K562 (cell line): ENCODE data around the gene ZNF597. TPM values are rescaled to one million over a fixed set of nuclear protein-coding genes. Genes with fewer than 3 reads are reported as not detected.
A peak's percentile ranks its signal among the peaks of the same experiment; 100 is the strongest.

Experiments used
- BHLHE40 ChIP-seq: IDR thresholded peaks from 2 replicates; pipeline ENCODE4 v1.6.1; 2011; ENCODE audit warnings: low read length, improper control_type of control experiment
- CBX1 ChIP-seq: sonication (generic); IDR thresholded peaks from 2 replicates; pipeline ENCODE4 v1.6.1; 2016; ENCODE audit warnings: antibody characterized with exemption, low read depth, mild to moderate bottlenecking
- FOXK2 ChIP-seq, 2 experiments: fragments of 450-650 bp; IDR thresholded peaks in 1 of 2; conservative IDR thresholded peaks in 1 of 2; 2 replicates each; pipeline ENCODE4 v1.6.1; 2016; ENCODE audit warnings: low read depth in 2 of 2, mild to moderate bottlenecking in 1 of 2
- GTF2A2 ChIP-seq: IDR thresholded peaks from 2 replicates; pipeline ENCODE4 v1.6.1; 2016; ENCODE audit warnings: mild to moderate bottlenecking, missing genetic modification characterization, missing compliant biosample characterization
- KAT8 ChIP-seq: fragments of 450-650 bp; IDR thresholded peaks from 2 replicates; pipeline ENCODE4 v1.6.1; 2016; ENCODE audit warnings: low read depth, mild to moderate bottlenecking
- NCOA4 ChIP-seq: fragments of 450-650 bp; IDR thresholded peaks from 2 replicates; pipeline ENCODE4 v1.6.1; 2018; ENCODE audit warnings: mild to moderate bottlenecking; ENCODE audit not compliant: partially characterized antibody
- RAD21 ChIP-seq, 2 experiments: fragments of 250-450 bp in 1 of 2; fragments of 450-650 bp in 1 of 2; sonication (Bioruptor Pico) in 1 of 2; formaldehyde crosslinking in 1 of 2; IDR thresholded peaks in 1 of 2; conservative IDR thresholded peaks in 1 of 2; 2 replicates each; pipeline versions ENCODE4 v1.4.0 to v1.8.0; 2020 to 2022; ENCODE audit warnings: mild to moderate bottlenecking in 2 of 2, moderate library complexity in 1 of 2
- RFX5 ChIP-seq: IDR thresholded peaks from 2 replicates; pipeline ENCODE4 v1.6.1; 2011; ENCODE audit warnings: low read depth, mild to moderate bottlenecking, improper control_type of control experiment, low read length
- RUNX1 ChIP-seq: sonication (generic); IDR thresholded peaks from 2 replicates; pipeline ENCODE4 v1.6.1; 2016; ENCODE audit warnings: antibody characterized with exemption, low read depth
- TSC22D4 ChIP-seq: fragments of 450-650 bp; IDR thresholded peaks from 2 replicates; pipeline ENCODE4 v1.6.1; 2016; ENCODE audit warnings: missing genetic modification characterization, missing biosample characterization, control low read depth
- XRCC3 ChIP-seq: fragments of 450-650 bp; IDR thresholded peaks from 2 replicates; pipeline ENCODE4 v1.6.1; 2017; ENCODE audit warnings: mild to moderate bottlenecking, moderate library complexity
- ZNF134 ChIP-seq: fragments of 250-450 bp; sonication (Bioruptor Pico); conservative IDR thresholded peaks from 2 replicates; pipeline ENCODE4 v1.4.0; 2020
- ZNF140 ChIP-seq: fragments of 250-450 bp; sonication (Bioruptor Pico); IDR thresholded peaks from 2 replicates; pipeline ENCODE4 v1.8.0; 2021; ENCODE audit warnings: moderate library complexity, mild to moderate bottlenecking, inconsistent platforms
- ZNF696 ChIP-seq: fragments of 250-450 bp; sonication (Bioruptor Pico); conservative IDR thresholded peaks from 2 replicates; pipeline ENCODE4 v1.4.0; 2020; ENCODE audit warnings: mild to moderate bottlenecking, moderate library complexity
- polyA plus RNA-seq, 8 experiments: library from polyadenylated mRNA; depleted of rRNA in 4 of 8; stranded (reverse) in 5 of 8; unstranded in 3 of 8; fragments of >200 nt; fragmentation: Nextera tagmentation in 2 of 8; fragmentation: Illumina TruSeq in 1 of 8; extraction: Ambion mirVana in 2 of 8; extraction: Trizol in 1 of 8; gene quantifications; 2 replicates each; pipeline versions ENCODE4 v1.2.1 to v1.2.3, GENCODE V29; 2011 to 2014; ENCODE audit warnings: inconsistent platforms in 1 of 8, missing spikeins in 1 of 8
- total RNA-seq, 7 experiments: library from RNA; depleted of rRNA in 6 of 7; stranded (reverse); fragments of >200 nt in 6 of 7; fragmentation: Illumina TruSeq in 2 of 7; extraction: Trizol in 2 of 7; gene quantifications; 2 replicates each; pipeline versions ENCODE4 v1.2.1 to v1.2.3, GENCODE V29; 2011 to 2021; ENCODE audit warnings: low replicate concordance in 1 of 7
- TF ChIP-seq, protein P1 (sequence below): conservative IDR thresholded peaks from 2 replicates; pipeline ENCODE4 v1.6.1; 2011; ENCODE audit warnings: low read depth, mild to moderate bottlenecking, low read length; ENCODE audit not compliant: control insufficient read depth
- TF ChIP-seq, protein P2 (sequence below): fragments of 450-650 bp; IDR thresholded peaks from one replicate; pipeline ENCODE4 v1.6.1; 2018; ENCODE audit warnings: mild to moderate bottlenecking, moderate library complexity; ENCODE audit not compliant: partially characterized antibody
- TF ChIP-seq, protein P3 (sequence below): fragments of 250-450 bp; sonication (Bioruptor Pico); IDR thresholded peaks from 2 replicates; pipeline ENCODE4 v1.8.0; 2022; ENCODE audit warnings: inconsistent platforms, mild to moderate bottlenecking, moderate library complexity, borderline replicate concordance
- TF ChIP-seq, protein P4 (sequence below): fragments of 450-650 bp; IDR thresholded peaks from 2 replicates; pipeline ENCODE4 v1.7.1; 2018; ENCODE audit warnings: mild to moderate bottlenecking, low read depth; ENCODE audit not compliant: partially characterized antibody
- TF ChIP-seq, protein P5 (sequence below): fragments of 450-650 bp; formaldehyde crosslinking; IDR thresholded peaks from 2 replicates; pipeline ENCODE4 v1.4.0; 2020; ENCODE audit warnings: mild to moderate bottlenecking, moderate library complexity

Gene ZNF597
- total and polyA plus RNA-seq, 9 of the 15 experiments (the other 6 are each of a cell fraction or from before 2014, with no cell fraction given) = 0.14 to 0.68 (median 0.42) TPM

DNA sequence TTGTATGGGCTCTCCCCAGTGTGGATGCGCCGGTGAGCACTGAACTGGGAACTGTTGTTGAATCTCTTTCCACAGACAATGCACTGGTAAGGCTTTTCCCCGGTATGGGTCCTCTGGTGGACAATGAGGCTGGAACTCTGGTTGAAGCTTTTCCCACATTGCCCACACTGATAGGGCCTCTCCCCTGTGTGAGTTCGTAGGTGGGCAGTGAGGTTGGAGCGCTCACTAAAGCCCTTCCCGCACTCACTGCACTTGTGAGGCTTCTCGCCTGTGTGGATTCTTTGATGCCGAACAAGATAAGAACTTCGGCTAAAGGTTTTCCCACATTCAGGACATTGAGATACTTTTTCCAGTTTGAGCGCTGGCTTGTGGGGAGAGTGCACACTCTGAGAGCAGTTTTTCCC lies 60.3 kb downstream of the ZNF597 start (continued):
- TF ChIP-seq, protein P1, sequence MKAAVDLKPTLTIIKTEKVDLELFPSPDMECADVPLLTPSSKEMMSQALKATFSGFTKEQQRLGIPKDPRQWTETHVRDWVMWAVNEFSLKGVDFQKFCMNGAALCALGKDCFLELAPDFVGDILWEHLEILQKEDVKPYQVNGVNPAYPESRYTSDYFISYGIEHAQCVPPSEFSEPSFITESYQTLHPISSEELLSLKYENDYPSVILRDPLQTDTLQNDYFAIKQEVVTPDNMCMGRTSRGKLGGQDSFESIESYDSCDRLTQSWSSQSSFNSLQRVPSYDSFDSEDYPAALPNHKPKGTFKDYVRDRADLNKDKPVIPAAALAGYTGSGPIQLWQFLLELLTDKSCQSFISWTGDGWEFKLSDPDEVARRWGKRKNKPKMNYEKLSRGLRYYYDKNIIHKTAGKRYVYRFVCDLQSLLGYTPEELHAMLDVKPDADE = no peak
- TF ChIP-seq, protein P2, sequence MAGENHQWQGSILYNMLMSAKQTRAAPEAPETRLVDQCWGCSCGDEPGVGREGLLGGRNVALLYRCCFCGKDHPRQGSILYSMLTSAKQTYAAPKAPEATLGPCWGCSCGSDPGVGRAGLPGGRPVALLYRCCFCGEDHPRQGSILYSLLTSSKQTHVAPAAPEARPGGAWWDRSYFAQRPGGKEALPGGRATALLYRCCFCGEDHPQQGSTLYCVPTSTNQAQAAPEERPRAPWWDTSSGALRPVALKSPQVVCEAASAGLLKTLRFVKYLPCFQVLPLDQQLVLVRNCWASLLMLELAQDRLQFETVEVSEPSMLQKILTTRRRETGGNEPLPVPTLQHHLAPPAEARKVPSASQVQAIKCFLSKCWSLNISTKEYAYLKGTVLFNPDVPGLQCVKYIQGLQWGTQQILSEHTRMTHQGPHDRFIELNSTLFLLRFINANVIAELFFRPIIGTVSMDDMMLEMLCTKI = no peak
- TF ChIP-seq, protein P3, sequence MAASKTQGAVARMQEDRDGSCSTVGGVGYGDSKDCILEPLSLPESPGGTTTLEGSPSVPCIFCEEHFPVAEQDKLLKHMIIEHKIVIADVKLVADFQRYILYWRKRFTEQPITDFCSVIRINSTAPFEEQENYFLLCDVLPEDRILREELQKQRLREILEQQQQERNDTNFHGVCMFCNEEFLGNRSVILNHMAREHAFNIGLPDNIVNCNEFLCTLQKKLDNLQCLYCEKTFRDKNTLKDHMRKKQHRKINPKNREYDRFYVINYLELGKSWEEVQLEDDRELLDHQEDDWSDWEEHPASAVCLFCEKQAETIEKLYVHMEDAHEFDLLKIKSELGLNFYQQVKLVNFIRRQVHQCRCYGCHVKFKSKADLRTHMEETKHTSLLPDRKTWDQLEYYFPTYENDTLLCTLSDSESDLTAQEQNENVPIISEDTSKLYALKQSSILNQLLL (CRISPR knock-in tag) = no peak
- TF ChIP-seq ZNF134 = no peak
- no peak for TF ChIP-seq RUNX1
- no peak for TF ChIP-seq ZNF696 (CRISPR knock-in tag)
- TF ChIP-seq RFX5 = no peak
- no peak for TF ChIP-seq RAD21 (CRISPR knock-in tag; conservative IDR thresholded peaks at IDR 0.05 in 1 of 2, IDR thresholded peaks at IDR 0.05 in 1 of 2)
- TF ChIP-seq GTF2A2 (tag) = 0 out of 2 replicates have a peak, but pooled peaks have one; percentile 41
- no peak for TF ChIP-seq FOXK2 (conservative IDR thresholded peaks at IDR 0.05 in 1 of 2, IDR thresholded peaks at IDR 0.05 in 1 of 2; ENCODE audit: low read depth in 2 of 2)
- TF ChIP-seq NCOA4 = no peak
- no peak for TF ChIP-seq KAT8
- TF ChIP-seq, protein P4, sequence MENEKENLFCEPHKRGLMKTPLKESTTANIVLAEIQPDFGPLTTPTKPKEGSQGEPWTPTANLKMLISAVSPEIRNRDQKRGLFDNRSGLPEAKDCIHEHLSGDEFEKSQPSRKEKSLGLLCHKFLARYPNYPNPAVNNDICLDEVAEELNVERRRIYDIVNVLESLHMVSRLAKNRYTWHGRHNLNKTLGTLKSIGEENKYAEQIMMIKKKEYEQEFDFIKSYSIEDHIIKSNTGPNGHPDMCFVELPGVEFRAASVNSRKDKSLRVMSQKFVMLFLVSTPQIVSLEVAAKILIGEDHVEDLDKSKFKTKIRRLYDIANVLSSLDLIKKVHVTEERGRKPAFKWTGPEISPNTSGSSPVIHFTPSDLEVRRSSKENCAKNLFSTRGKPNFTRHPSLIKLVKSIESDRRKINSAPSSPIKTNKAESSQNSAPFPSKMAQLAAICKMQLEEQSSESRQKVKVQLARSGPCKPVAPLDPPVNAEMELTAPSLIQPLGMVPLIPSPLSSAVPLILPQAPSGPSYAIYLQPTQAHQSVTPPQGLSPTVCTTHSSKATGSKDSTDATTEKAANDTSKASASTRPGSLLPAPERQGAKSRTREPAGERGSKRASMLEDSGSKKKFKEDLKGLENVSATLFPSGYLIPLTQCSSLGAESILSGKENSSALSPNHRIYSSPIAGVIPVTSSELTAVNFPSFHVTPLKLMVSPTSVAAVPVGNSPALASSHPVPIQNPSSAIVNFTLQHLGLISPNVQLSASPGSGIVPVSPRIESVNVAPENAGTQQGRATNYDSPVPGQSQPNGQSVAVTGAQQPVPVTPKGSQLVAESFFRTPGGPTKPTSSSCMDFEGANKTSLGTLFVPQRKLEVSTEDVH = no peak
- TF ChIP-seq TSC22D4 (tag) = no peak
- peak; percentile 97 for TF ChIP-seq CBX1
- TF ChIP-seq ZNF140 (CRISPR knock-in tag) = no peak
- TF ChIP-seq BHLHE40 = no peak
- peak; percentile 99 for TF ChIP-seq XRCC3
- TF ChIP-seq, protein P5, sequence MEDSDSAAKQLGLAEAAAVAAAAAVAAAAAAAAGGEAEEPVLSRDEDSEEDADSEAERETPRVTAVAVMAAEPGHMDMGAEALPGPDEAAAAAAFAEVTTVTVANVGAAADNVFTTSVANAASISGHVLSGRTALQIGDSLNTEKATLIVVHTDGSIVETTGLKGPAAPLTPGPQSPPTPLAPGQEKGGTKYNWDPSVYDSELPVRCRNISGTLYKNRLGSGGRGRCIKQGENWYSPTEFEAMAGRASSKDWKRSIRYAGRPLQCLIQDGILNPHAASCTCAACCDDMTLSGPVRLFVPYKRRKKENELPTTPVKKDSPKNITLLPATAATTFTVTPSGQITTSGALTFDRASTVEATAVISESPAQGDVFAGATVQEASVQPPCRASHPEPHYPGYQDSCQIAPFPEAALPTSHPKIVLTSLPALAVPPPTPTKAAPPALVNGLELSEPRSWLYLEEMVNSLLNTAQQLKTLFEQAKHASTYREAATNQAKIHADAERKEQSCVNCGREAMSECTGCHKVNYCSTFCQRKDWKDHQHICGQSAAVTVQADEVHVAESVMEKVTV (CRISPR knock-in tag) = no peak
